K562 (cell line): ENCODE measurements around the gene RIN3. TPM values are rescaled to one million over a fixed set of nuclear protein-coding genes. Genes with fewer than 3 reads are reported as not detected.
A peak's percentile ranks its signal among the peaks of the same experiment; 100 is the strongest.

Experiments used
- ATF1 ChIP-seq, 2 experiments: fragments of 450-650 bp in 1 of 2; IDR thresholded peaks; 2 replicates each; pipeline ENCODE4 v1.6.1; 2016; ENCODE audit warnings: missing compliant biosample characterization in 1 of 2, missing genetic modification characterization in 1 of 2
- CHD1 ChIP-seq: fragments of 200-600 bp; sonication (generic); IDR thresholded peaks from one replicate; pipeline ENCODE4 v1.6.1; 2012; ENCODE audit warnings: mild to moderate bottlenecking, moderate library complexity, low read length, inconsistent platforms
- HBP1 ChIP-seq: fragments of 450-650 bp; formaldehyde crosslinking; IDR thresholded peaks from 2 replicates; pipeline ENCODE4 v1.4.0; 2022; ENCODE audit warnings: missing genetic modification characterization
- NFXL1 ChIP-seq: fragments of 450-650 bp; formaldehyde crosslinking; IDR thresholded peaks from 2 replicates; pipeline ENCODE4 v1.4.0; 2021; ENCODE audit warnings: mild to moderate bottlenecking
- RREB1 ChIP-seq: fragments of 250-450 bp; sonication (Bioruptor Pico); IDR thresholded peaks from 2 replicates; pipeline ENCODE4 v1.4.0; 2020
- TEAD1 ChIP-seq, 2 experiments: fragments of 450-650 bp in 1 of 2; sonication (generic) in 1 of 2; formaldehyde crosslinking; IDR thresholded peaks; 2 replicates each; pipeline versions ENCODE4 v1.4.0 to v1.8.0; 2020 to 2022; ENCODE audit warnings: mild to moderate bottlenecking in 2 of 2, missing genetic modification reagents in 1 of 2
- THRB ChIP-seq: fragments of 450-650 bp; formaldehyde crosslinking; conservative IDR thresholded peaks from 2 replicates; pipeline ENCODE4 v1.4.0; 2022; ENCODE audit warnings: mild to moderate bottlenecking, missing genetic modification characterization
- USF1 ChIP-seq: sonication (generic); formaldehyde crosslinking; IDR thresholded peaks from 2 replicates; pipeline ENCODE4 v1.9.0; 2022; ENCODE audit warnings: mild to moderate bottlenecking, missing genetic modification reagents
- ZBTB34 ChIP-seq: fragments of 250-450 bp; sonication (Bioruptor Pico); IDR thresholded peaks from 2 replicates; pipeline ENCODE4 v1.8.0; 2021; ENCODE audit warnings: mild to moderate bottlenecking, moderate library complexity
- ZBTB9 ChIP-seq: fragments of 450-650 bp; formaldehyde crosslinking; IDR thresholded peaks from 2 replicates; pipeline ENCODE4 v1.4.0; 2020; ENCODE audit warnings: mild to moderate bottlenecking, moderate library complexity
- ZFP1 ChIP-seq: fragments of 450-650 bp; formaldehyde crosslinking; IDR thresholded peaks from 2 replicates; pipeline ENCODE4 v1.4.0; 2020; ENCODE audit warnings: mild to moderate bottlenecking, mixed read lengths
- ZNF175 ChIP-seq: fragments of 200-800 bp; sonication (Bioruptor generic); IDR thresholded peaks from 2 replicates; pipeline ENCODE4 v1.6.1; 2016; ENCODE audit warnings: low read depth, mild to moderate bottlenecking, missing genetic modification characterization, missing compliant biosample characterization
- polyA plus RNA-seq, 8 experiments: library from polyadenylated mRNA; depleted of rRNA in 4 of 8; stranded (reverse) in 5 of 8; unstranded in 3 of 8; fragments of >200 nt; fragmentation: Nextera tagmentation in 2 of 8; fragmentation: Illumina TruSeq in 1 of 8; extraction: Ambion mirVana in 2 of 8; extraction: Trizol in 1 of 8; gene quantifications; 2 replicates each; pipeline versions ENCODE4 v1.2.1 to v1.2.3, GENCODE V29; 2011 to 2014; ENCODE audit warnings: inconsistent platforms in 1 of 8, missing spikeins in 1 of 8
- total RNA-seq, 7 experiments: library from RNA; depleted of rRNA in 6 of 7; stranded (reverse); fragments of >200 nt in 6 of 7; fragmentation: Illumina TruSeq in 2 of 7; extraction: Trizol in 2 of 7; gene quantifications; 2 replicates each; pipeline versions ENCODE4 v1.2.1 to v1.2.3, GENCODE V29; 2011 to 2021; ENCODE audit warnings: low replicate concordance in 1 of 7

RIN3 gene
- total and polyA plus RNA-seq, 9 of the 15 experiments (the other 6 are each of a cell fraction or from before 2014, with no cell fraction given), result 0.01 to 0.49 (median 0.08) TPM; not detected in 5

GRCh38 chr14:92575748-92576303, 62.2 kb downstream of the RIN3 start (continued):
- TF ChIP-seq HBP1 (CRISPR knock-in tag) (peak; percentile 90), THRB (peak; percentile 95), ZBTB9 (peak; percentile 91), NFXL1 (CRISPR knock-in tag) (peak; percentile 89), TEAD1 (CRISPR knock-in tag; IDR thresholded peaks at IDR 0.05) (peak in 1 of 2 experiments; percentile 88; a peak in 2 of 4 replicates), ZBTB34 (peak; percentile 54; the same call in 1 of the 2 replicates), ZNF175 (CRISPR knock-in tag) (peak; percentile 99), CHD1 (no peak), RREB1 (CRISPR knock-in tag) (0 out of 2 replicates have a peak, but pooled peaks have one; percentile 24), ATF1 (CRISPR knock-in tag; IDR thresholded peaks at IDR 0.05) (no peak), ATF1 (tag; IDR thresholded peaks at IDR 0.05) (peak; percentile 23; the same call in 1 of the 2 replicates), ZFP1 (0 out of 2 replicates have a peak, but pooled peaks have one; percentile 17), USF1 (CRISPR knock-in tag) (no peak)
